BJ (cell line): ENCODE results near the gene RNLS. TPM values are rescaled to one million over a fixed set of nuclear protein-coding genes. Genes with fewer than 3 reads are reported as not detected.

Source experiments
- CTCF ChIA-PET: fragments of 350-600 bp; formaldehyde crosslinking; extraction: SDS; loops from one replicate; lab custom pipeline; 2021; ENCODE audit warnings: antibody characterized with exemption, inconsistent platforms; lab: Yijun Ruan, JAX
- POLR2A ChIA-PET: fragments of 300-600 bp; sonication (Branson Sonifier 250); formaldehyde crosslinking; extraction: SDS; loops from one replicate; lab custom pipeline; 2021; ENCODE audit warnings: antibody characterized with exemption; lab: Charles Lee
- DNase-seq: peaks from one replicate; pipeline ENCODE4 v3.0.0-alpha.2; 2011; ENCODE audit warnings: low read depth
- H3K27me3 ChIP-seq: 2 replicates; pipeline ENCODE4 v1.6.0; 2011; ENCODE audit warnings: low read length; ENCODE audit not compliant: control insufficient read depth, insufficient read depth
- H3K36me3 ChIP-seq: 2 replicates; pipeline ENCODE4 v1.5.1; 2011; ENCODE audit warnings: low read length; ENCODE audit not compliant: control insufficient read depth, insufficient read depth
- H3K4me3 ChIP-seq: 2 replicates; pipeline ENCODE4 v1.5.1; 2011; ENCODE audit warnings: low read depth, mild to moderate bottlenecking, control low read depth, low read length
- polyA plus RNA-seq: library from polyadenylated mRNA; depleted of rRNA; stranded (reverse); fragments of >200 nt; gene quantifications from 2 replicates; pipeline ENCODE4 v1.2.3, GENCODE V29; 2011
- TF ChIP-seq, protein P1 (sequence below): IDR thresholded peaks from 2 replicates; pipeline ENCODE4 v1.5.1; 2011; ENCODE audit warnings: low read depth, mild to moderate bottlenecking, control low read depth, inconsistent platforms, low read length, moderate library complexity; ENCODE audit not compliant: insufficient read depth

The RNLS gene
- polyA plus RNA-seq, 1 experiment = 11.8 TPM

DNA sequence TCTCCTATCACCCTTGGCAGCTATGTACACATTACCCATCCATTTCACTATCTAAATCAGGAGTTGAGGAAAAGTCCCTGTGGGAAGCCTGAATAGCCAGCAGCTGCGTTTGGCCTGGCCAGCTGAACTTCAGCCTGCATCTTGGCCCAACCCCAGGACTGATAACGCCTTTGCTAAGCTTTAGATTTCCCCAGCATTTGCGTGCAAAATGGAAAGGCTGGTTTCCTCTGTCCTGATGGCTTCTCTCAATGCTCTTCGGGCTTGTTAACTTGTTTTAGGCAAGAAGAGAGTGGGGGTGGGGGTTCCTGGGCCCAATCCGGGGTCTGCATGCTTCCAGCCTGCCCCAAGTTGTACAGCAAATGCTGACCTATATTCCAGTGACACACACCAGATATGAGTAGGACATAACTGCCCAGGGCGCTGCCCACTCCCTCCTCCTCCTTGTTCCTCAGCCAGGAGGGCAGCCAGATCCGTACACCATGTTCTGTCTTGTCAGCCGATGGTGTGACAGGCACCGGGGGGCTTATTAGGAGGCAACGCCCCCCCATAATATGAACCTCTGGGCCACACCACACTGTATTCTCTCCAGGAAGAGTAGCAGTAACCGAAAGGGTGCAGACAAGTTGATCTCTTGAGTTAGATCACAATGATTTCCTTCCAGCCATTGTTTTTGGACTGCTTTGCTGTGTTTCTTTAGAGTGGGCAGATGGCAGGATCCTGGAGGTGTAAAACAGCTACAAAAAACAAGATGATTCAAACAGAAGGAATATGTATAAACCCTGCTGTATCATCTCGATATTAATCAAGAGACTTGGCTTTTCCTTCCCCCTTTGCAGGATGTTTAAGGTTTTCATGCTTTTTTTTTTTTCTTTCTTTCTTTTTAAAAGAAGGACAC is 339.0 kb downstream of the RNLS start:
- POLR2A ChIA-PET = interaction anchor here (0.6 kb wide), 1 partner anchor 129 kb away, joined by 4 read pairs; no protein-coding TSS in a partner anchor
- Histone ChIP-seq H3K4me3 (no peak overlapping the region), H3K36me3 (no peaks in the 10 kb centered on the region), H3K27me3 (no peaks in the 10 kb centered on the region)
- TF ChIP-seq, protein P1, sequence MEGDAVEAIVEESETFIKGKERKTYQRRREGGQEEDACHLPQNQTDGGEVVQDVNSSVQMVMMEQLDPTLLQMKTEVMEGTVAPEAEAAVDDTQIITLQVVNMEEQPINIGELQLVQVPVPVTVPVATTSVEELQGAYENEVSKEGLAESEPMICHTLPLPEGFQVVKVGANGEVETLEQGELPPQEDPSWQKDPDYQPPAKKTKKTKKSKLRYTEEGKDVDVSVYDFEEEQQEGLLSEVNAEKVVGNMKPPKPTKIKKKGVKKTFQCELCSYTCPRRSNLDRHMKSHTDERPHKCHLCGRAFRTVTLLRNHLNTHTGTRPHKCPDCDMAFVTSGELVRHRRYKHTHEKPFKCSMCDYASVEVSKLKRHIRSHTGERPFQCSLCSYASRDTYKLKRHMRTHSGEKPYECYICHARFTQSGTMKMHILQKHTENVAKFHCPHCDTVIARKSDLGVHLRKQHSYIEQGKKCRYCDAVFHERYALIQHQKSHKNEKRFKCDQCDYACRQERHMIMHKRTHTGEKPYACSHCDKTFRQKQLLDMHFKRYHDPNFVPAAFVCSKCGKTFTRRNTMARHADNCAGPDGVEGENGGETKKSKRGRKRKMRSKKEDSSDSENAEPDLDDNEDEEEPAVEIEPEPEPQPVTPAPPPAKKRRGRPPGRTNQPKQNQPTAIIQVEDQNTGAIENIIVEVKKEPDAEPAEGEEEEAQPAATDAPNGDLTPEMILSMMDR = no peak
- CTCF ChIA-PET = no interaction called here
- no peak for DNase-seq

DNA sequence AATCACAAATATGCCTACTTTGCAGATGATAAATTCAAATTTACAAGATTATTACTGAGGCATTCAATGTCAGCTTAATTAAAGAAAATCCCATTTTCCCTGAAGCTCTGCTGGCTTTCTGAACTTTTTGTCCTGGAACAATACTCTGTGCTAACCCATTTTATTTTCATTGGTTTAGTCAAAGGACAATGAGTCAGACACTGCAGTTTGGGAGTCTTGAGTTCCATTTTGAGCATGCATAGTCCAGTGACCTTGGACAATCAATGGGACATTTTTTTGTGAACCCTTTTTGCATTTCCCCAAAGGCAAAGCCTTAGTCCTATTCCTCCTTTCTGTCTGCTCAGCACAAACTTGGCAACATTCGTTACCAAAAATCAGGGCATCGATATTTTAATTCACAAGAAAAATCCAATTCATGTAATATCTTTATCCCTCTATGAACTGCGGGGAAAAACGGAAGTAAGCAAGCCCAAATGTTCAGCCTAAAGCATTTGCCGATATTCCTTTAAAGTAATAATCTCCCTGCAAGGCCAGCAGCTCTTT is 339.8 kb downstream of the RNLS start:
- POLR2A ChIA-PET = interaction anchor here (0.6 kb wide), 1 partner anchor 130 kb away, joined by 4 read pairs; no protein-coding TSS in a partner anchor
- CTCF ChIA-PET = no interaction called here
- TF ChIP-seq, protein P1 = no peak
- Histone ChIP-seq H3K36me3 (no peaks in the 10 kb centered on the region), H3K4me3 (no peak overlapping the region), H3K27me3 (no peaks in the 10 kb centered on the region)
- no peak for DNase-seq

DNA sequence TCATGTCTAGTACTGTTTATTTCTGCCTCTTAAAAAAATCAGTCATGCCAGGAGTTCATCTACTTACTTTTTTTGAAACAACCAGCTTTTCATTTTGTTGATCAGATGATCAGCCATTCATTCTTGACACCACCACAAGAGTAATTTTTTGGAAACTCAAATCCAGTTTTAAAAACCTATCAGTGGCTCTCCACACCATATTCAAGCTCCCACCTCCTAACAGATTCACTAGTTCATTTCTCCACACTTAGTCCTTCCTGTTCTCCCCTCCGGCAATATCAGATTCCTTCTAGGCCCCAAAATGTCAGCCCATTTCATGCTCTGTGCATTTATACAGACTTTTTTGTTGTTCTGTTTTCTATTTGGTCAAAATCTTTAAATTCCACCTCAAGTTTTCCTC is 341.6 kb downstream of the RNLS start:
- no peaks in the 10 kb centered on the region for H3K27me3 ChIP-seq
- no peaks in the 10 kb centered on the region for H3K36me3 ChIP-seq
- DNase-seq = no peak
- TF ChIP-seq, protein P1 = no peak
- H3K4me3 ChIP-seq = no peak overlapping the region
- ChIA-PET POLR2A (no interaction called here), CTCF (interaction anchor here (1.0 kb wide), 1 partner anchor 23 kb away, joined by 4 read pairs; no protein-coding TSS in a partner anchor)

DNA sequence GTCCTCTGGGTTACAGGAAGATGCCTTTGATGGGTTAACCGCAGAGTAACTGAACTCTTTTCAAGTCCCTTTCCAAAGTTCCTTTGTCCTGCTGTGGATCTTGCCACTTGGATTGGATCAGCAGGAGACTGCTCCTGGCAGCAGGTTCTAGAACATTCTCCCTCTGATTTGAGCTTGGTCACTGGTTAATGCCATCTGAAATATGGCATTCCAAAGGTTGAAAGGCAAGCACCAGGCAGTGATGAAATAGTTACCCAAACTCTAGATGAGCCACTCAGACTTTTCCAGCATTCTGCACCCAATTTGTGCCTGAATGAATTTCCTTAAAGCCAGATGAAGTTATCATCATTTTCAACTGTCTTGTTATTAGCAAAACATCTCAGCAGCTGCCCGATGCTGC is 343.9 kb downstream of the RNLS start:
- H3K27me3 ChIP-seq = no peaks in the 10 kb centered on the region
- no peak for DNase-seq
- ChIA-PET CTCF (no interaction called here), POLR2A (no interaction called here)
- TF ChIP-seq, protein P1 = no peak
- H3K4me3 ChIP-seq = no peak overlapping the region
- no peaks in the 10 kb centered on the region for H3K36me3 ChIP-seq

DNA sequence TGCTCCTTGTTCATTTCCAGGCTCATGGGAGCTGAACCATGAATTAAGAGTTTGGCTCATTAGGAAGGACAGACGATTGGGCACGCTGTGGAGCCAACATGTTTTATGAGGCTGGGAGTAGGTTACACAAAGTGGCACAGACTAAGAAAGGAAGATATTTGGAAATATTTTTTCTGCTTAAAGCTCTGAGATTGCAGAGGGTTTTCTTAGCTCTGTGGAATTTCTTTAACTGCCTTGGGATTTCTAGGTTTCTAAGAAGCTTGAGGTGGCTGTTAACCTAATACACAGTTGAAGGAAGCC is 344.6 kb downstream of the RNLS start:
- TF ChIP-seq, protein P1 = no peak
- Histone ChIP-seq H3K27me3 (no peaks in the 10 kb centered on the region), H3K36me3 (no peaks in the 10 kb centered on the region), H3K4me3 (no peak overlapping the region)
- ChIA-PET POLR2A (no interaction called here), CTCF (interaction anchor here (0.6 kb wide), 1 partner anchor 361 kb away, joined by 4 read pairs; no protein-coding TSS in a partner anchor)
- no peak for DNase-seq
